Prostate gland (tissue), 2 donors: Measurements from ENCODE around the gene HMOX2. TPM values are rescaled to one million over a fixed set of nuclear protein-coding genes. Genes with fewer than 3 reads are reported as not detected.
A peak's percentile ranks its signal among the peaks of the same experiment; 100 is the strongest.

Experiments used
- DNase-seq: peaks from one replicate; pipeline ENCODE4 v3.0.0-alpha.2; 2019; ENCODE audit warnings: low spot score
- H3K27ac ChIP-seq, 2 donors: fragments of 200-600 bp; sonication (generic); 2 replicates each; pipeline ENCODE4 v1.5.1; 2017 to 2019
- H3K27me3 ChIP-seq: fragments of 200-600 bp; sonication (generic); replicated peaks from 2 replicates; pipeline ENCODE4 v1.5.1; 2019; ENCODE audit not compliant: insufficient read depth
- H3K36me3 ChIP-seq, 2 donors: fragments of 200-600 bp; sonication (generic); 1 replicate in 1 of 2; 2 replicates in 1 of 2; pipeline versions ENCODE4 v1.5.1 to v1.8.1; 2017 to 2019
- H3K4me1 ChIP-seq: fragments of 200-600 bp; sonication (generic); replicated peaks from 2 replicates; pipeline ENCODE4 v1.5.1; 2019
- H3K4me3 ChIP-seq, 2 donors: fragments of 200-600 bp; sonication (generic); 2 replicates each; pipeline ENCODE4 v1.5.1; 2017 to 2019
- H3K9me3 ChIP-seq: fragments of 200-600 bp; sonication (generic); 2 replicates; pipeline ENCODE4 v1.5.1; 2017
- CTCF ChIP-seq, 4 experiments: fragments of 200-600 bp in 2 of 4; fragments of 450-650 bp in 2 of 4; sonication (generic) in 2 of 4; IDR thresholded peaks; 1 replicate in 3 of 4; 2 replicates in 1 of 4; pipeline ENCODE4 v1.5.1; 2016 to 2019; ENCODE audit warnings: antibody characterized with exemption in 4 of 4, mild to moderate bottlenecking in 2 of 4, moderate library complexity in 2 of 4
- POLR2A ChIP-seq: fragments of 450-650 bp; IDR thresholded peaks from one replicate; pipeline ENCODE4 v1.6.1; 2016; ENCODE audit warnings: antibody characterized with exemption, mild to moderate bottlenecking
- POLR2AphosphoS5 ChIP-seq: sonication (generic); formaldehyde crosslinking; IDR thresholded peaks from one replicate; pipeline ENCODE4 v1.6.1; 2017; ENCODE audit warnings: antibody characterized with exemption
- WGBS: methylation state at CpG from one replicate; pipeline ENCODE4 v1.1.5; 2018; 5-methylcytosine and 5-hydroxymethylcytosine counted together
- intact Hi-C: fragments of 100-400 bp; cut with DNase I; formaldehyde crosslinking; loops from one replicate; pipeline ENCODE4 v1.14.2; 2022
- total RNA-seq, 2 donors: library from RNA; depleted of rRNA; stranded (reverse); fragments of >200 nt; gene quantifications; one replicate each; pipeline ENCODE4 v1.1.0, GENCODE V29; 2016

HMOX2 gene
- total RNA-seq, 2 donors from 2014 or later: 39.9 to 70.8 TPM

GRCh38 chr16:4477966-4478365, 1.8 kb downstream of the HMOX2 start:
- no peak for TF ChIP-seq CTCF (IDR thresholded peaks at IDR 0.05)
- no peak for TF ChIP-seq POLR2AphosphoS5
- TF ChIP-seq POLR2A: no peak
- Histone ChIP-seq H3K4me1 (no peaks in the 10 kb centered on the region), H3K27me3 (no peaks in the 10 kb centered on the region), H3K9me3 (no peaks in the 10 kb centered on the region), H3K27ac (no peak overlapping the region), H3K36me3 (no peaks in the 10 kb centered on the region), H3K4me3 (no peak overlapping the region)
- intact Hi-C loops: no loop called here
- 49% methylated on average over 2 of the region's 2 CpGs for WGBS
- no peak for DNase-seq

GRCh38 chr16:4481526-4481925, 5.3 kb downstream of the HMOX2 start:
- no peak overlapping the region for H3K27ac ChIP-seq
- H3K9me3 ChIP-seq: no peaks in the 10 kb centered on the region
- WGBS: 49% methylated on average over 2 of the region's 2 CpGs
- intact Hi-C loops: no loop called here
- no peaks in the 10 kb centered on the region for H3K27me3 ChIP-seq
- no peaks in the 10 kb centered on the region for H3K36me3 ChIP-seq
- H3K4me1 ChIP-seq: peaks cover 5% of the 10 kb centered on the region
- H3K4me3 ChIP-seq: no peak overlapping the region
- no peak for DNase-seq
- TF ChIP-seq POLR2A (no peak), POLR2AphosphoS5 (no peak), CTCF (IDR thresholded peaks at IDR 0.05) (no peak)

GRCh38 chr16:4481963-4482362, 5.8 kb downstream of the HMOX2 start:
- Histone ChIP-seq H3K36me3 (no peaks in the 10 kb centered on the region), H3K9me3 (no peaks in the 10 kb centered on the region), H3K27ac (no peak overlapping the region), H3K4me3 (no peak overlapping the region), H3K4me1 (peaks cover 7% of the 10 kb centered on the region), H3K27me3 (no peaks in the 10 kb centered on the region)
- no peak for DNase-seq
- intact Hi-C loops: no loop called here
- TF ChIP-seq POLR2AphosphoS5 (no peak), CTCF (IDR thresholded peaks at IDR 0.05) (no peak), POLR2A (no peak)
- WGBS: 93% methylated on average over 1 of the region's 1 CpG

- peak; percentile 27 for DNase-seq
- Histone ChIP-seq H3K27ac (peak overlapping the region; percentile 54 to 68), H3K4me3 (no peak overlapping the region), H3K36me3 (no peaks in the 10 kb centered on the region), H3K27me3 (no peaks in the 10 kb centered on the region), H3K4me1 (peaks cover 7% of the 10 kb centered on the region), H3K9me3 (no peaks in the 10 kb centered on the region)
- intact Hi-C loops: no loop called here
- TF ChIP-seq CTCF (IDR thresholded peaks at IDR 0.05) (no peak), POLR2AphosphoS5 (peak; percentile 65), POLR2A (no peak)
- WGBS: 87% methylated on average over 3 of the region's 3 CpGs
Measured at GRCh38 chr16:4486126-4486893, 10.1 kb downstream of the HMOX2 start.

- Histone ChIP-seq H3K27me3 (no peaks in the 10 kb centered on the region), H3K27ac (peak overlapping the region in 1 of 2 donors; percentile 44), H3K36me3 (no peaks in the 10 kb centered on the region), H3K4me3 (no peak overlapping the region), H3K4me1 (peaks cover 7% of the 10 kb centered on the region), H3K9me3 (no peaks in the 10 kb centered on the region)
- intact Hi-C loops: no loop called here
- TF ChIP-seq POLR2A (no peak), POLR2AphosphoS5 (peak; percentile 50)
- peak; percentile 44 for DNase-seq
- 44% methylated on average over 5 of the region's 5 CpGs for WGBS
Measured at GRCh38 chr16:4487955-4488498, 11.8 kb downstream of the HMOX2 start.
